GM18907 (cell line): ENCODE measurements around the gene PTPN6.

Experiments used
- ATAC-seq: cut with Tn5 transposase; IDR thresholded peaks from one replicate; pipeline ENCODE4 v1.9.1; 2021; ENCODE audit warnings: mild to moderate bottlenecking, moderate library complexity; ENCODE audit not compliant: unreplicated experiment

The PTPN6 gene

GRCh38 chr12:6965026-6965661 lies 14.0 kb downstream of the PTPN6 start:
- ATAC-seq = peak; percentile 41

- ATAC-seq = no peak
Observed at GRCh38 chr12:6965714-6966113, 14.6 kb downstream of the PTPN6 start.

GRCh38 chr12:6966351-6966750 lies 15.2 kb downstream of the PTPN6 start:
- no peak for ATAC-seq

- ATAC-seq = no peak
Observed at GRCh38 chr12:6967651-6968100, 16.5 kb downstream of the PTPN6 start.

GRCh38 chr12:6968426-6968825 lies 17.3 kb downstream of the PTPN6 start:
- ATAC-seq = no peak

GRCh38 chr12:6970096-6970527 lies 19.0 kb downstream of the PTPN6 start:
- ATAC-seq = peak; percentile 37

- no peak for ATAC-seq
Observed at GRCh38 chr12:6974180-6974579, 23.0 kb downstream of the PTPN6 start.

GRCh38 chr12:6975297-6976032 lies 24.3 kb downstream of the PTPN6 start:
- ATAC-seq = no peak

- ATAC-seq = no peak
Observed at GRCh38 chr12:6977653-6978052, 26.5 kb downstream of the PTPN6 start.

GRCh38 chr12:6978188-6978587 lies 27.0 kb downstream of the PTPN6 start:
- ATAC-seq = no peak

- ATAC-seq = no peak
Observed at GRCh38 chr12:6978611-6979011, 27.5 kb downstream of the PTPN6 start.

- no peak for ATAC-seq
Observed at GRCh38 chr12:6979021-6979420, 27.9 kb downstream of the PTPN6 start.

GRCh38 chr12:6979453-6979852 lies 28.3 kb downstream of the PTPN6 start:
- ATAC-seq = no peak

- no peak for ATAC-seq
Observed at GRCh38 chr12:6980075-6980474, 28.9 kb downstream of the PTPN6 start.

GRCh38 chr12:6980740-6981139 lies 29.6 kb downstream of the PTPN6 start:
- ATAC-seq = no peak

GRCh38 chr12:6981152-6982052 lies 30.2 kb downstream of the PTPN6 start:
- ATAC-seq = no peak

GRCh38 chr12:6982532-6982931 lies 31.4 kb downstream of the PTPN6 start:
- no peak for ATAC-seq

GRCh38 chr12:6987956-6988553 lies 36.9 kb downstream of the PTPN6 start:
- ATAC-seq = no peak

GRCh38 chr12:6996040-6996441 lies 44.9 kb downstream of the PTPN6 start:
- ATAC-seq = no peak

- ATAC-seq = no peak
Observed at GRCh38 chr12:6998715-6999451, 47.7 kb downstream of the PTPN6 start.
